Lower lobe of right lung (tissue), 2 donors: ENCODE results near the gene REEP3. TPM values are rescaled to one million over a fixed set of nuclear protein-coding genes. Genes with fewer than 3 reads are reported as not detected.

Experiments used
- ATAC-seq, 2 donors: fragments of 200-7000 bp; cut with Tn5 transposase; one replicate each; pipeline ENCODE4 v1.9.1; 2020 to 2022; ENCODE audit warnings: mild to moderate bottlenecking in 2 of 2, moderate library complexity in 2 of 2
- DNase-seq: peaks from one replicate; pipeline ENCODE4 v3.0.0-alpha.2; 2020
- H3K27ac ChIP-seq: fragments of 200-600 bp; one replicate; pipeline ENCODE4 v1.8.0; 2022
- H3K27me3 ChIP-seq: fragments of 200-600 bp; one replicate; pipeline ENCODE4 v1.8.0; 2022; ENCODE audit warnings: low read depth
- H3K36me3 ChIP-seq: fragments of 200-600 bp; one replicate; pipeline ENCODE4 v1.8.0; 2022; ENCODE audit warnings: mild to moderate bottlenecking
- H3K4me1 ChIP-seq: fragments of 200-600 bp; one replicate; pipeline ENCODE4 v1.8.0; 2022
- H3K4me3 ChIP-seq: fragments of 200-600 bp; one replicate; pipeline ENCODE4 v1.8.0; 2022; ENCODE audit warnings: mild to moderate bottlenecking
- H3K9me3 ChIP-seq: fragments of 200-600 bp; one replicate; pipeline ENCODE4 v1.8.0; 2022
- intact Hi-C: fragments of 100-400 bp; cut with DNase I; formaldehyde crosslinking; loops from one replicate; pipeline ENCODE4 v1.11.0; 2022
- total RNA-seq: library from RNA; stranded (reverse); fragmentation: NEBNext Ultra II Directional; extraction: Animal tissue kit (Norgen Biotek cat#: 25700); gene quantifications from one replicate; pipeline ENCODE4 v1.2.1, GENCODE V29; 2021
- TF ChIP-seq, protein P1 (sequence below): fragments of 200-600 bp; IDR thresholded peaks from one replicate; pipeline ENCODE4 v1.8.0; 2022; ENCODE audit warnings: antibody characterized with exemption, mild to moderate bottlenecking
- donor health status: DM: no; HTN: yes; CAD: no; lungs with severe emphysema.

Gene REEP3
- total RNA-seq, 1 donor from 2014 or later, result 50.9 TPM

DNA sequence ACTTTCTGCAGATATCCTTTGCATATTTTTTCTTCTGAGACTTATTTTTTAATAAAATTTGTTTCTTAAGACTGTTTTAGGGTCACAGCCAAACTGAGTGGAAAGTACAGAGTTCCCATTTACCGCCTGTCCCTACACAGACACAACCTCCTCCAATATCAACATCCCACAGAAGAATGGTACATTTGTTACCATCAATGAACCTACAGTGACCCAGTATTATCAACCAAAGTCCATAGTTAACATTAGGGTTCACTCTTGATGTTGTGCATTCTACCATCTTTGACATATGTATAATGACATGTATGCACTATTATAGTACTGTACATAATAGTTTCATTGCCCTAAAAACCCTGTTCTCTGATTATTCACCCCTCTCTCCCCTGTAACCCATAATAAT, 14.6 kb upstream of the REEP3 start:
- H3K27me3 ChIP-seq, result no peaks in the 10 kb centered on the region
- H3K4me3 ChIP-seq, result no peak overlapping the region
- TF ChIP-seq, protein P1, sequence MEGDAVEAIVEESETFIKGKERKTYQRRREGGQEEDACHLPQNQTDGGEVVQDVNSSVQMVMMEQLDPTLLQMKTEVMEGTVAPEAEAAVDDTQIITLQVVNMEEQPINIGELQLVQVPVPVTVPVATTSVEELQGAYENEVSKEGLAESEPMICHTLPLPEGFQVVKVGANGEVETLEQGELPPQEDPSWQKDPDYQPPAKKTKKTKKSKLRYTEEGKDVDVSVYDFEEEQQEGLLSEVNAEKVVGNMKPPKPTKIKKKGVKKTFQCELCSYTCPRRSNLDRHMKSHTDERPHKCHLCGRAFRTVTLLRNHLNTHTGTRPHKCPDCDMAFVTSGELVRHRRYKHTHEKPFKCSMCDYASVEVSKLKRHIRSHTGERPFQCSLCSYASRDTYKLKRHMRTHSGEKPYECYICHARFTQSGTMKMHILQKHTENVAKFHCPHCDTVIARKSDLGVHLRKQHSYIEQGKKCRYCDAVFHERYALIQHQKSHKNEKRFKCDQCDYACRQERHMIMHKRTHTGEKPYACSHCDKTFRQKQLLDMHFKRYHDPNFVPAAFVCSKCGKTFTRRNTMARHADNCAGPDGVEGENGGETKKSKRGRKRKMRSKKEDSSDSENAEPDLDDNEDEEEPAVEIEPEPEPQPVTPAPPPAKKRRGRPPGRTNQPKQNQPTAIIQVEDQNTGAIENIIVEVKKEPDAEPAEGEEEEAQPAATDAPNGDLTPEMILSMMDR, result no peak
- intact Hi-C loops, result no loop called here
- ATAC-seq (no peak), DNase-seq (no peak)
- no peaks in the 10 kb centered on the region for H3K36me3 ChIP-seq
- H3K4me1 ChIP-seq, result peaks cover 8% of the 10 kb centered on the region
- H3K9me3 ChIP-seq, result no peaks in the 10 kb centered on the region
- H3K27ac ChIP-seq, result no peak overlapping the region

DNA sequence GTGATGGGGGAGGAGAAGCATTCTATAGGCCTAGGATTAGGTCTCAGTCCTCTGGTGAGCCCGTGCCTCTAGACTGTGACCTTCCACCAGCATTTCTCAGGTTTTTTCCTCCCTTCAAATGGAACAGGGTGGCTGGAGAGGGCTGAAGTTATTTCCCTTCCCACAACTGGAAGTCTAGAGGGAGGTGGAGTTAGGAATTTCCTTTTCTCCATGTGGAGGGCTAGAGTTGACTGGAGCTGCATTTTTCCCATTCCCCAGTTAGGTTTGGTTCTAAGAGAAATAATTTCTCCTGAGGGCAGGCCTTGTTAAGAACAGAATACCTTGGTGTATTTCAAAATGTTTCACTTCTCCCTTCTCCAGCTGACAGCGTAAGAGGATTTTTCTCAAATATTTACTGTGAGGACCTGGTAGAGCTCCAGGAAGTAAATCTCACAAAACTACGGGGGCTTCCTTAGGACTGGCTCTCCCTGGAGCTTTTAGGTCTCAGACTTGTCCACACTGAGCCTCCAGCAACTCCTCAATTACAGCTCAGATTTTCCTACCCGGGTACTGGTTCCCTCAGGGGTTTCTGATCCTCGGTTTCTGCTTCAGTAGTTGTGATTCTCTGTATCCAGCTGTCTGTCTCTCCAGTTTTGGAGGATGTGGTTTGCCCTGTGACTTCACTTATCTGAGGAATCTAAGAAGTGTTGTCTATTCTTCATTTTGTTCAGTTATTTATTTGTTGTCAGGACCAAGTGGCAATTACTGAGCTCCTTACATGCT, 6.0 kb upstream of the REEP3 start:
- Histone ChIP-seq H3K27ac (peak overlapping the region; percentile 50), H3K36me3 (no peaks in the 10 kb centered on the region), H3K27me3 (no peaks in the 10 kb centered on the region), H3K4me1 (peaks cover 48% of the 10 kb centered on the region), H3K9me3 (no peaks in the 10 kb centered on the region), H3K4me3 (no peak overlapping the region)
- TF ChIP-seq, protein P1, result no peak
- intact Hi-C loops, result no loop called here
- DNase-seq (no peak), ATAC-seq (peak in 1 of 2 donors; percentile 24)

DNA sequence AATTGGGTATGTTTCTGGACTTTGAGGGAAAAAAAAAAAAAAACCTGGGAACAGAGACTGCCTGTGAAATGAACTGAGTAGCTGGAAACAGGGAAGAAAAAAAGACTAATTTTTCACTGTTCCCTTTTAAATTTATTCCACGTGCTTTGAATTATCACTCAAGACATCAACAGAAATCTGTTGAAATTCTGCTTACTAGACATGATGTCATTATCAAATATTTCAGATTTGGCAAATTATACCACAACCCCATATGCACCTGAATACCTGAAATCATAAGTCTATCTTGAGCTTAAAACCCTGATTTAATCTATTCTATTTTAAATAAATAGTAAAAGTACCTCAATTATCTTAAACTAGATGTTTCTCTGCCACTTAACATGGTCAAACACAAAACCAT, 5.0 kb upstream of the REEP3 start:
- peaks cover 56% of the 10 kb centered on the region for H3K4me1 ChIP-seq
- ATAC-seq, result no peak
- no peaks in the 10 kb centered on the region for H3K36me3 ChIP-seq
- no peak for DNase-seq
- intact Hi-C loops, result no loop called here
- no peak overlapping the region for H3K27ac ChIP-seq
- TF ChIP-seq, protein P1, result no peak
- H3K27me3 ChIP-seq, result no peaks in the 10 kb centered on the region
- H3K4me3 ChIP-seq, result no peak overlapping the region
- no peaks in the 10 kb centered on the region for H3K9me3 ChIP-seq

DNA sequence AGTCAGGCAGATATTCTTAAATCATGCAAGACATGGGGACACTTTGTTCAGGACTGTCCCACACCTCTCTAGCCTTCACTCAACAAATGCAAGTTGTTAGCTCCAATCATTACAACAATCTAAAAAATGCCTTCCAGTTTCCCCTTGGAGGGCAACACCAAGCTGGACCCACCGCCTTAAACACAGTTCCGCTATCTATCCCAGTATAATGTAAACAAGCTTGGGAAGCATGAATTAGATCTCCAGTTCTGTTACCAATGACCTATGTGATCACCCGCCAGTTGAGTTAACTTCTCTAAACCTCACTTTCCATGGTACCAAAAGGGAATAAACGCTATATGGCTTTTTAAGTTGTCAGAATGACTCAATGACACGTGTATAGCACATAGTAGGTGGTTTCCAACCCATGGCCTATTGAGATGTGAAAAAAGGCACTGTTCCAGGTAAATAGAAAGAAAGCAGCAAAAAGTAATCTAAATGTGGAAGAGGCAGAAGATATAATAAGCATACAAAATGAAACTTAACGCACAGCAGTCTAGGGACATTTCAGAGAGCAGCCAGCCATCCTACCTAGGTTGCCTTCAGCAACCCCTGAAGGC, 2.4 kb upstream of the REEP3 start:
- H3K4me1 ChIP-seq, result peaks cover 69% of the 10 kb centered on the region
- ATAC-seq, result no peak
- H3K9me3 ChIP-seq, result no peaks in the 10 kb centered on the region
- intact Hi-C loops, result no loop called here
- no peaks in the 10 kb centered on the region for H3K27me3 ChIP-seq
- H3K36me3 ChIP-seq, result no peaks in the 10 kb centered on the region
- no peak for DNase-seq
- TF ChIP-seq, protein P1, result no peak
- H3K27ac ChIP-seq, result no peak overlapping the region
- H3K4me3 ChIP-seq, result no peak overlapping the region

DNA sequence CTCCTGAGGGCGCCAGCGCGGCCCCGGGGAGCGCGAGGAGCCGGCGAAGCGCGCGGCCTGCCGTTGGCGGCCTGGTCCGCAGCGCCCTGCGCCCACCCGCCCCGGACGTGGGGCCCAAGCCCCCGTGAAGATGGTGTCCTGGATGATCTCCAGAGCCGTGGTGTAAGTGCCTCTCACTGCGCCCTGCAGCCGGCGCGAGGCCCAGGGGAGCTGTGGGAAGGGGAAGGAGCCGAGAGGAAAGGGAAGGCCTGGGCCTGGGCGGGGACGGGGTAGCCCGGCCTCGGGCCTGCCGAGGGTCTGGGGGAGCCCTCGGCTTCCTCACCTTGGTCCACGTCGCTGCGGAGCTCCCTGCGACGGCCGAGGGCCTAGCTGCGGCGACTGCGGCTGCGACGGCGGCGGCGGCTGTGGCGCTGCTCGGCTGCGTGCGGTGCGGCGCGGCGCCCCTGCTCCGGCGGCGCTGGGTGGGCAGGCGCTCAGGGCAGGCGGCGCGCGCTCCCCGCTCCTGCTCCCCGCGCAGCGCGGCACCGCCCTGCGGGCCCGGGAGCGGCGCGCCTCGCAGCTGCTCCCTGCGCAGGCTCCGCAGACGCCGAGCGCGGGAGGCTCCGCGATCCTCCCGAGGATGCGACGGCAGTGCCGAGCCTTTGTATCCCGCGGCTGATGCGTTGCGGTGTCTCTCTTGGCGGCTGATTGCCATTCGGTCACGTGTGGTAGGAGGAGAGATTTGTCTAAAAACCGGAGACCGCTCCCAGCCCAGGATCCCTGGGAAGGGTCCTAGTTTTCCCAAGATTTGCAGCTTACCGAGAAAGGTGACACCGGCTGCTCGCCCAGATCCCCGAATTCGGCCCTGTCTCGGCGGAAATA, 445 bp downstream of the REEP3 start:
- Histone ChIP-seq H3K9me3 (no peaks in the 10 kb centered on the region), H3K4me1 (peaks cover 48% of the 10 kb centered on the region), H3K36me3 (no peaks in the 10 kb centered on the region), H3K4me3 (peak overlapping the region; percentile 81), H3K27ac (peak overlapping the region; percentile 98), H3K27me3 (no peaks in the 10 kb centered on the region)
- DNase-seq (peak; percentile 79), ATAC-seq (peak; percentile 90 to 92)
- intact Hi-C loops, result no loop called here
- TF ChIP-seq, protein P1, result no peak
